Subcutaneous abdominal adipose tissue (tissue), 5 donors: ENCODE results near the gene LPGAT1.
A peak's percentile ranks its signal among the peaks of the same experiment; 100 is the strongest.

Experiments used
- H3K27ac ChIP-seq: one replicate; pipeline ENCODE4 v1.7.0; 2013; ENCODE audit warnings: low read depth, mild to moderate bottlenecking, inconsistent platforms, low read length, moderate library complexity
- H3K27me3 ChIP-seq, 5 donors: one replicate each; pipeline ENCODE4 v1.7.0; 2013; ENCODE audit warnings: low read length in 5 of 5, inconsistent platforms in 1 of 5; ENCODE audit not compliant: control insufficient read depth in 5 of 5, insufficient read depth in 4 of 5
- H3K36me3 ChIP-seq, 5 donors: one replicate each; pipeline ENCODE4 v1.7.0; 2013; ENCODE audit warnings: low read length in 5 of 5; ENCODE audit not compliant: control insufficient read depth in 5 of 5, insufficient read depth in 5 of 5
- H3K4me1 ChIP-seq, 5 donors: one replicate each; pipeline ENCODE4 v1.7.0; 2013; ENCODE audit warnings: low read length in 5 of 5, mild to moderate bottlenecking in 3 of 5, moderate library complexity in 1 of 5; ENCODE audit not compliant: control insufficient read depth in 5 of 5, insufficient read depth in 5 of 5
- H3K4me3 ChIP-seq, 5 donors: one replicate each; pipeline ENCODE4 v1.7.0; 2013; ENCODE audit warnings: low read length in 5 of 5, low read depth in 1 of 5
- H3K9ac ChIP-seq, 5 donors: one replicate each; pipeline ENCODE4 v1.7.0; 2013; ENCODE audit warnings: low read length in 5 of 5, mild to moderate bottlenecking in 4 of 5, moderate library complexity in 3 of 5
- H3K9me3 ChIP-seq, 5 donors: one replicate each; pipeline ENCODE4 v1.7.0; 2013; ENCODE audit warnings: low read length in 5 of 5; ENCODE audit not compliant: control insufficient read depth in 5 of 5
- donor health status: healthy.
- donor health status: healthy.
- donor health status: healthy.
- donor health status: healthy.
- donor health status: healthy.

The LPGAT1 gene

DNA sequence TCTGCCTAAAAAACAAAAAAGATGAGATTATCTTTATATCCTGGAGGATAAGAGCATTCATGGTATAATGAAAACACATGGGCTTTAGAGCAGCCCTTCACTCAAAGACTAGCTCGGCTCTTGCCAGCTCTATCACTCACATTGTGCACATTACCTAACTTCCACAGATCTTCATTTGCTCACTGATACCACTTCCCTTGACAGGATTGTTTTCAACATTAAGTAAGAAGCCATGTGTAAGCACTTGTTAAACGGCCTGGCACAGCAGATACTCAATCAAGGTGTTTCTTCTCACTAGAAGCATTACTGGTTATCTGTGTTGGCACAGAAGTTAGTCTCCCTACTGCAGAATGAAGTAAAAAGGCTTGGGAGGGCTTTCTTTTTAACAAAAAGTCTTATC, 18.7 kb downstream of the LPGAT1 start:
- Histone ChIP-seq H3K9ac (no peak overlapping the region), H3K4me3 (no peak overlapping the region), H3K4me1 (peaks cover 0 to 28% (median 3%) of the 10 kb centered on the region in 5 donors), H3K9me3 (no peaks in the 10 kb centered on the region), H3K27ac (peak overlapping the region; percentile 19), H3K27me3 (no peaks in the 10 kb centered on the region), H3K36me3 (peaks cover 6 to 22% (median 13%) of the 10 kb centered on the region in 5 donors)

DNA sequence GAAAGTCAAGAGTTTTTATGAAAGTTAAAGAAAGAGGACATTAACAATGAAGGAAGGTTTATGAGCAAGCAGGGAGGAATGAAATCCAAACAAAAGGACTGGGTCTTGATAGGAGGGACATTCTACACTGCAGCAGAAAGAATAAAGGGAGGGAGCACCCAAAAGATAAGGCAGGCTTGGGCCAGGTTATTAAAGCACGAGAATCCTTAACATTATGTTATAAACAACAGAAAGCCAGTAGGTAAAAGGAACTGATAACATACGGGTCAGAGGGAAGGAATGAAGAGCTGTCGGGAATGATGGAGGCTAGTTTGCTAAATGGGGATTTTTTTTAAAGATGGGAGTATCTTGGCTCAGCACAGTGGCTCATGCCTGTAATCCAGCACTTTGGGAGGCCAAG, 19.4 kb downstream of the LPGAT1 start:
- Histone ChIP-seq H3K27me3 (no peaks in the 10 kb centered on the region), H3K4me3 (no peak overlapping the region), H3K36me3 (peaks cover 6 to 22% (median 13%) of the 10 kb centered on the region in 5 donors), H3K9ac (no peak overlapping the region), H3K9me3 (no peaks in the 10 kb centered on the region), H3K27ac (no peak overlapping the region), H3K4me1 (peaks cover 0 to 21% (median 3%) of the 10 kb centered on the region in 5 donors)

DNA sequence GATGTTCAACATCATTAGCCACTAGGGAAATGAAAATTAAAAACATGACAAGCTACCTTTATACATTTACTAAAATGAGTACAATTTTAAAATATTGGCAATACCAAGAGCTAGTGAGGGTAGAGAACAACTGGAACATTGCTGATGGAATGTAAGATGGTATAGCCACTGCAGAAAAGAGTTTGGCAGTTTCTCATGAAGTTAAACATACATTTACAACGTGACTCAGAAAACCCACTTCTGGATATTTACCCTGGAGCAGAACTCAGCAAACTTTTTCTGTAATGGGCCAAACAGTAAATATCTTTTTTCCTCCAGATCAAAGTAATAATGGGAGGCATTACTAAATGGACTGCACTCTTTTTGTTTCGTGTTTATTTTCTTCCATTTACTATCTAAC, 22.1 kb downstream of the LPGAT1 start:
- H3K4me3 ChIP-seq, result no peak overlapping the region
- no peak overlapping the region for H3K27ac ChIP-seq
- H3K9me3 ChIP-seq, result peaks cover 0 to 3% (median 0%) of the 10 kb centered on the region in 5 donors
- no peak overlapping the region for H3K9ac ChIP-seq
- peaks cover 6 to 28% (median 17%) of the 10 kb centered on the region in 5 donors for H3K36me3 ChIP-seq
- H3K27me3 ChIP-seq, result no peaks in the 10 kb centered on the region
- peaks cover 0 to 4% (median 0%) of the 10 kb centered on the region in 5 donors for H3K4me1 ChIP-seq

DNA sequence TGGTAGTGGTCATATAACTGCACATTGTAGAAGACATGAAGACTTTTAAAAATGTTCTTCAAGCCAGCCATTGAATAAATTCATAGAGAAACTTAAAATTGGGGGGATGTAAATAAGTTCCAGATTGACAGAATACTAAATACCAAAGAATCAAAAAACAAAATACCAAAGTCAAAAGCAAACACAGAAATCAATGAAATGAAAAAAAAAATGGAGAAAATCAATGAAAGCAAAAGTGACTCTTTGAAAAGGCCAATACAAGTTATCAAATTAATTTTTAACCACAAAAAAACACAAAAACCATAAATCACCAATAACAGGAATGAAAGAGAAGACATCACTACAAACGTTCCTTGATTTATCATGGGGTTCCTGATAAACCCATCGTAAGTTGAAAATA, 25.6 kb downstream of the LPGAT1 start:
- Histone ChIP-seq H3K4me3 (no peak overlapping the region), H3K27me3 (no peaks in the 10 kb centered on the region), H3K27ac (no peak overlapping the region), H3K36me3 (peaks cover 0 to 17% (median 11%) of the 10 kb centered on the region in 5 donors), H3K9ac (no peak overlapping the region), H3K4me1 (peaks cover 0 to 3% (median 0%) of the 10 kb centered on the region in 5 donors), H3K9me3 (peaks cover 0 to 3% (median 0%) of the 10 kb centered on the region in 5 donors)

DNA sequence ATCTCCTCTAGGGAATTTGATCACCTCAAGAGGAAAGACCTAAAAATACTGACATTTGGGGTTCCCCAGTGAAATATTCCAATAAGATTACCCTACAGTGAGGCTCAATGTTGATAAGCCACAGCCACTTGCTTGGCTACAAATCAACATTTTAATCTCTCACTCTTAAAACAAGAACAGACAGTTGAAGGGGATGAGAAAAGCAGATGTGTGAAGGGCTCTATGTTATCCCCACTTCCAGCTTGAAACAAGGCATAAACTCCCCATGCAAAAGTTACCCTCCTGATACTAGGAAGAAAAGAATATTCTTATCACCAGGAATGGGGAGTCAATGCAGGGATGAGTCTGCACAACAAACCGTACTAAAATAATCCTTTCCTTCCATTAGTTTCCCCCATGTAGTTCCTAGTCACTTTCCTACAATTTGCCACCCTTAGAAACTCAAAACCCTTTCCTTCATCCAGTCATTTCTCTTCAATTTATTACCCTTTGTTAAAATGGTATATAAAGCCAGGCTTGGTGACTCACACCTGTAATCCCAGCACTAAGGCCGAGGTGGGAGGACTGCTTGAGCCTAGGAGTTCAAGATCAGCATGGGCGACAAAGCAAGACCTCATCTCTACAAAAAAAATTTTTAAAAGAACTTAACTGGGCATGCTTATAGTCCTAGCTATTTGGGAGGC, 29.5 kb downstream of the LPGAT1 start:
- H3K27me3 ChIP-seq, result no peaks in the 10 kb centered on the region

DNA sequence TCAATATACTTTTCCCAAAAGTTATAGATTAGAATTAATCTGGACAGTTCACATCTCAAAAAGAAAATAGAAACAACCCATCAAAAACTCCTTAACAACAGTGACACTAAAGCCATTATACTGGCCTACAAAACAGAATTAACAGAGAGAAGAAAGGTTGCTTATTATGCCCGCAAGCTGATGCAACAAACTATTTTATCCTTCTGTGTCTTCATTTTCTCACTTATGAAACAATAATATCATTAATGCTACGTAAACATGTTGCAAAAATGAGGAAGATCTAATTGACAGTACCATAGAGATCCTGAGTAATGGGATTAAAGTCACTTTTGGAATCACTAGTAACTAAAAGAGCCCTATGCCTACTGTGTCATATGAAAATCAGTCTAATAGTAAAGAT, 32.6 kb downstream of the LPGAT1 start:
- Histone ChIP-seq H3K4me3 (no peak overlapping the region), H3K9ac (no peak overlapping the region), H3K4me1 (no peaks in the 10 kb centered on the region), H3K9me3 (no peaks in the 10 kb centered on the region), H3K36me3 (peaks cover 5 to 11% (median 8%) of the 10 kb centered on the region in 5 donors), H3K27me3 (no peaks in the 10 kb centered on the region), H3K27ac (no peak overlapping the region)

More for the DNA sequence above, 29.5 kb downstream of the LPGAT1 start:
- no peak overlapping the region for H3K27ac ChIP-seq
- peaks cover 0 to 3% (median 0%) of the 10 kb centered on the region in 5 donors for H3K4me1 ChIP-seq
- H3K4me3 ChIP-seq, result no peak overlapping the region
- H3K9me3 ChIP-seq, result peaks cover 0 to 3% (median 0%) of the 10 kb centered on the region in 5 donors
- H3K9ac ChIP-seq, result no peak overlapping the region
- peaks cover 0 to 12% (median 6%) of the 10 kb centered on the region in 5 donors for H3K36me3 ChIP-seq

DNA sequence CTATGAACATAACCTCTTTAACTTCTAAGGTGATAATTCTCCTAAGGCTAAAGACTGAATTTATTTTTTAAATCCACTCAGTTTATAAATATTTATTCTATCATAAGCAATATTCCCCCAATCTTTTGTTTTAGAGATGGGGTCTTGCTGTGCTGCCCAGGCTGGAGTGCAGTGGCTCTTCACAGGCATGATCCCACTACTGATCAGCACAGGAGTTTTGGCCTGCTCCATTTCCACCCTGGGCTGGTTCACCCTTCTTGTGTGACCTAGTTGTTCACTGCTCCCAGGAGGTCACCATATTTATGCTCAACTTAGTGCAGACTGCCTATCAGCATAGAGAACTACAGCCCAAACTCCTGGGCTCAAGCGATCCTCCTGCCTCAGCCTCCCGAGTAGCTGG, 38.6 kb downstream of the LPGAT1 start:
- Histone ChIP-seq H3K36me3 (peaks cover 12 to 26% (median 21%) of the 10 kb centered on the region in 5 donors), H3K27ac (no peak overlapping the region), H3K9ac (no peak overlapping the region), H3K4me1 (peaks cover 0 to 3% (median 0%) of the 10 kb centered on the region in 5 donors), H3K9me3 (no peaks in the 10 kb centered on the region), H3K27me3 (no peaks in the 10 kb centered on the region), H3K4me3 (no peak overlapping the region)

DNA sequence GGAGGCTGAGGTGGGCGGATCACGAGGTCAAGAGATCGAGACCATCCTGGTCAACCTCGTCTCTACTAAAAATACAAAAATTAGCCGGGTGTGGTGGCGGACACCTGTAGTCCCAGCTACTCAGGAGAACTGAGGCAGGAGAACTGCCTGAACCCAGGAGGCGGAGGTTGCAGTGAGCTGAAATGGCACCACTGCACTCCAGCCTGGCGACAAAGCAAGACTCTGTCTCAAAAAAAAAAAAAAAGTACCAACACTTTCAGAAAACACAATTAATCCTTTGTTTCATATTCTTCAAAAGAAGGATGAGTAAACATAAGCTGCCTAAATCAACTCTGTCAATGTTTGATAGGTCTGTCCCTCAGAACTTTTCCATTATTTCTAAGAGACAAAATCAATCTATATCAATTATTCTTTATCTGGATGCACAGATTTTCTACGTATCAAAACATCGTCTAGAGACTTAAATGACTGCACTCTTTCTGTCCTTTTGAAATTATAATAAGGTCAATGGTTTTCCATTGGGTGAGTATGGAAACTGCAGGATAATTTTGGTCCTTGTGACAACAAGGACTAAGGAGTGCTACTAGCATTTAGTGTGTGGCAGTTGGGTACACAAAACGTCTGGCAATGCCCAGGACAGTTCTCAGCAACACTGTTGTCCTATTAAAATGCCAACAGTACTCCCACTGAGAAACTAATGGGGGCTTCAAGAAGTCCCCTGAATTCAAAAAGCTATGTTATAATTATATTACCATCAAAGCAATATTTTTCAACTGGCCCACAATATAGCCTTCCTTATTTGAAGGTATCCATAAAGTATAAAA, 40.7 kb downstream of the LPGAT1 start:
- H3K9me3 ChIP-seq, result no peaks in the 10 kb centered on the region
- peaks cover 0 to 3% (median 0%) of the 10 kb centered on the region in 5 donors for H3K4me1 ChIP-seq
- no peak overlapping the region for H3K9ac ChIP-seq
- H3K4me3 ChIP-seq, result no peak overlapping the region
- peaks cover 8 to 33% (median 17%) of the 10 kb centered on the region in 5 donors for H3K36me3 ChIP-seq
- H3K27me3 ChIP-seq, result no peaks in the 10 kb centered on the region
- no peak overlapping the region for H3K27ac ChIP-seq

DNA sequence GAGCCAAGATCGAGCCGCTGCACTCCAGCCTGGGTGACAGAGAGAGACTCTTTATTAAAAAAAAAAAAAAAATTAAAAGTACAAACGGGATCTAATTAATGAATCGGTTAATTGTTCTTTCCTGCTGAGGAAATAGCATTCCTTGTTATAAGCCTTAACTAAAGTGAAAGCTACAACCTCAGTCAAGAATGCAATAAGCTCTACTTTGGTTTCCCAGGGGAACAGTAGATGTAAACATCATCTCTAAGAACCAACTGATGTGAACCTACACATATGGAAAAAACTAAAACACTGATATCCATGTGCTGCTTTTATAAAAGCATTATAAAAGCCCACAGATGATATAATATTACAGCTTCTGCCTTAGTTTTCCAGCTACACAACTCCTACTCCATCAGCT, 41.9 kb downstream of the LPGAT1 start:
- H3K27me3 ChIP-seq, result no peaks in the 10 kb centered on the region
- H3K9me3 ChIP-seq, result no peaks in the 10 kb centered on the region
- H3K4me1 ChIP-seq, result peaks cover 0 to 8% (median 0%) of the 10 kb centered on the region in 5 donors
- peaks cover 8 to 33% (median 17%) of the 10 kb centered on the region in 5 donors for H3K36me3 ChIP-seq
- H3K4me3 ChIP-seq, result no peak overlapping the region
- H3K27ac ChIP-seq, result no peak overlapping the region
- no peak overlapping the region for H3K9ac ChIP-seq

DNA sequence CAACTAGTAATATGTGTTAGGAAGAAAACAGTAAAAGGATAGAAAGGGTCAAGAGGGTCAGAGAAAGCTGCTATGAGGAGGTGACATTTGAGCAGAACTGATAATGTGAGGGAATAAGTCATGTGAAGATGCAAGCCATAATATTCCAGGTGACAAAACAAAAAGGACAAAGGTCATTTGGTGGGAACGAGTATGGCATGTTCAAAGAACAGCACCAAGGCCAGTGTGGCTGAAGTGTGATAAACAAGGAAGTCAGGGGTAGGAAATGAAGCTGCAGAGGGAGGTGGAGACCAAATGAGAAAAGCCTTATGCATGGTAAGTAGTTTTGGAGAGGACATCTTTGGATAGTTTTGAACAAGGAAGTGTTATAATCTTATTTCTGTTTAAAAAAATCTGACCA, 46.7 kb downstream of the LPGAT1 start:
- H3K4me1 ChIP-seq, result peaks cover 0 to 20% (median 8%) of the 10 kb centered on the region in 5 donors
- H3K36me3 ChIP-seq, result peaks cover 0 to 27% (median 6%) of the 10 kb centered on the region in 5 donors
- H3K27me3 ChIP-seq, result no peaks in the 10 kb centered on the region
- H3K9me3 ChIP-seq, result no peaks in the 10 kb centered on the region
- no peak overlapping the region for H3K9ac ChIP-seq
- no peak overlapping the region for H3K4me3 ChIP-seq
- H3K27ac ChIP-seq, result no peak overlapping the region
